GM19193 (cell line): Measurements from ENCODE around the gene WBP2.

ENCODE experiments used
- POLR2A ChIP-seq: IDR thresholded peaks from 4 replicates; pipeline ENCODE4 v1.6.1; 2011; ENCODE audit not compliant: insufficient read depth, insufficient read length; ENCODE audit errors: extremely low read depth

Gene WBP2

GRCh38 chr17:75850928-75851692 is 4.0 kb downstream of the WBP2 start:
- no peak for TF ChIP-seq POLR2A

GRCh38 chr17:75849724-75850123 is 5.4 kb downstream of the WBP2 start:
- TF ChIP-seq POLR2A: no peak

GRCh38 chr17:75849279-75849646 is 5.9 kb downstream of the WBP2 start:
- TF ChIP-seq POLR2A: no peak

- TF ChIP-seq POLR2A: no peak
Observed at GRCh38 chr17:75848523-75849278, 6.4 kb downstream of the WBP2 start.

- no peak for TF ChIP-seq POLR2A
Observed at GRCh38 chr17:75847614-75848522, 7.3 kb downstream of the WBP2 start.

GRCh38 chr17:75846692-75847613 is 8.2 kb downstream of the WBP2 start:
- no peak for TF ChIP-seq POLR2A

- no peak for TF ChIP-seq POLR2A
Observed at GRCh38 chr17:75845933-75846691, 9.0 kb downstream of the WBP2 start.

- peak; percentile 39 for TF ChIP-seq POLR2A
Observed at GRCh38 chr17:75845058-75845711, 9.9 kb downstream of the WBP2 start.

GRCh38 chr17:75844530-75845057 is 10.5 kb downstream of the WBP2 start:
- no peak for TF ChIP-seq POLR2A

GRCh38 chr17:75843577-75844529 is 11.3 kb downstream of the WBP2 start, which contains the start of gene UNC13D:
Gene UNC13D, minus strand, starts transcription at chr17:75844404. Its CDS starts 67 bp downstream, at chr17:75844337.
- peak; percentile 45 for TF ChIP-seq POLR2A

GRCh38 chr17:75842963-75843576 is 12.1 kb downstream of the WBP2 start:
- no peak for TF ChIP-seq POLR2A
